Mesodermal cell (in vitro differentiated cells): Measurements from ENCODE around the gene CALM3.

ENCODE experiments used
- H3K27ac ChIP-seq: 2 replicates; pipeline ENCODE4 v1.7.0; 2013; ENCODE audit warnings: mild to moderate bottlenecking, low read depth, low read length, moderate library complexity; ENCODE audit not compliant: severe bottlenecking
- H3K36me3 ChIP-seq: 2 replicates; pipeline ENCODE4 v1.7.1; 2013; ENCODE audit warnings: mild to moderate bottlenecking, low read length, moderate library complexity; ENCODE audit not compliant: control insufficient read depth, insufficient read depth
- H3K4me1 ChIP-seq: one replicate; pipeline ENCODE4 v1.7.1; 2013; ENCODE audit warnings: mild to moderate bottlenecking, low read length; ENCODE audit not compliant: insufficient read depth, control insufficient read depth, poor library complexity, severe bottlenecking
- H3K4me3 ChIP-seq: 2 replicates; pipeline ENCODE4 v1.7.0; 2013; ENCODE audit warnings: low read length, control low read depth, mild to moderate bottlenecking; ENCODE audit not compliant: insufficient read depth, poor library complexity, severe bottlenecking; ENCODE audit errors: extremely low read depth
- H3K9me3 ChIP-seq: 2 replicates; pipeline ENCODE4 v1.7.1; 2013; ENCODE audit warnings: mild to moderate bottlenecking, low read length, moderate library complexity; ENCODE audit not compliant: control insufficient read depth
- WGBS, 2 experiments: methylation state at CpG; one replicate each; pipeline ENCODE4 v1.1.5; 2013; ENCODE audit warnings: missing lambda C conversion rate in 2 of 2; ENCODE audit not compliant: insufficient coverage in 2 of 2; 5-methylcytosine and 5-hydroxymethylcytosine counted together

The CALM3 gene

GRCh38 chr19:46574533-46574932, 26.6 kb upstream of the CALM3 start:
- WGBS, 2 experiments: 71 to 89% methylated on average over 7 of the region's 11 CpGs
- no peak overlapping the region for H3K4me3 ChIP-seq
- no peaks in the 10 kb centered on the region for H3K36me3 ChIP-seq
- H3K27ac ChIP-seq: no peak overlapping the region
- no peaks in the 10 kb centered on the region for H3K9me3 ChIP-seq
- no peaks in the 10 kb centered on the region for H3K4me1 ChIP-seq

- 84 to 96% methylated on average over 3 to 4 of the region's 4 CpGs for WGBS, 2 experiments
- no peak overlapping the region for H3K4me3 ChIP-seq
- H3K36me3 ChIP-seq: no peaks in the 10 kb centered on the region
- H3K9me3 ChIP-seq: no peaks in the 10 kb centered on the region
- no peak overlapping the region for H3K27ac ChIP-seq
- H3K4me1 ChIP-seq: no peaks in the 10 kb centered on the region
These were observed 22.7 kb upstream of the CALM3 start for GRCh38 chr19:46578450-46578849.

GRCh38 chr19:46579361-46579879, 21.7 kb upstream of the CALM3 start:
- no peaks in the 10 kb centered on the region for H3K36me3 ChIP-seq
- H3K4me3 ChIP-seq: no peak overlapping the region
- H3K27ac ChIP-seq: no peak overlapping the region
- WGBS, 2 experiments: no CpG with 5 or more reads among the region's 8 CpGs
- no peaks in the 10 kb centered on the region for H3K4me1 ChIP-seq
- no peaks in the 10 kb centered on the region for H3K9me3 ChIP-seq

GRCh38 chr19:46580247-46580646, 20.9 kb upstream of the CALM3 start:
- WGBS, 2 experiments: 25 to 83% methylated on average over 1 to 2 of the region's 2 CpGs
- no peak overlapping the region for H3K4me3 ChIP-seq
- H3K9me3 ChIP-seq: no peaks in the 10 kb centered on the region
- H3K4me1 ChIP-seq: no peaks in the 10 kb centered on the region
- H3K27ac ChIP-seq: no peak overlapping the region
- H3K36me3 ChIP-seq: no peaks in the 10 kb centered on the region

- Histone ChIP-seq H3K36me3 (no peaks in the 10 kb centered on the region), H3K9me3 (no peaks in the 10 kb centered on the region), H3K27ac (no peak overlapping the region), H3K4me1 (no peaks in the 10 kb centered on the region), H3K4me3 (no peak overlapping the region)
- no CpG with 5 or more reads among the region's 1 CpG for WGBS, 2 experiments
These were observed 15.6 kb upstream of the CALM3 start for GRCh38 chr19:46585539-46585938.

- WGBS, 2 experiments: 93 to 100% methylated on average over 3 of the region's 4 CpGs
- Histone ChIP-seq H3K9me3 (no peaks in the 10 kb centered on the region), H3K4me3 (no peak overlapping the region), H3K27ac (no peak overlapping the region), H3K4me1 (no peaks in the 10 kb centered on the region), H3K36me3 (no peaks in the 10 kb centered on the region)
These were observed 14.8 kb upstream of the CALM3 start for GRCh38 chr19:46586294-46586693.

GRCh38 chr19:46587861-46588260, 13.3 kb upstream of the CALM3 start:
- Histone ChIP-seq H3K4me3 (no peak overlapping the region), H3K4me1 (no peaks in the 10 kb centered on the region), H3K9me3 (no peaks in the 10 kb centered on the region), H3K27ac (no peak overlapping the region), H3K36me3 (no peaks in the 10 kb centered on the region)
- 50 to 71% methylated on average over 1 of the region's 3 CpGs for WGBS, 2 experiments

GRCh38 chr19:46591254-46591653, 9.9 kb upstream of the CALM3 start:
- H3K36me3 ChIP-seq: no peaks in the 10 kb centered on the region
- H3K9me3 ChIP-seq: no peaks in the 10 kb centered on the region
- H3K4me1 ChIP-seq: no peaks in the 10 kb centered on the region
- H3K4me3 ChIP-seq: no peak overlapping the region
- H3K27ac ChIP-seq: no peak overlapping the region
- 86 to 100% methylated on average over 1 to 3 of the region's 4 CpGs for WGBS, 2 experiments

GRCh38 chr19:46591870-46592269, 9.3 kb upstream of the CALM3 start:
- no peak overlapping the region for H3K27ac ChIP-seq
- H3K4me3 ChIP-seq: no peak overlapping the region
- no peaks in the 10 kb centered on the region for H3K9me3 ChIP-seq
- H3K36me3 ChIP-seq: no peaks in the 10 kb centered on the region
- H3K4me1 ChIP-seq: no peaks in the 10 kb centered on the region
- WGBS, 2 experiments: 100% methylated on average over 1 of the region's 3 CpGs; no CpG with 5 or more reads in 1 of the 2 experiments

- WGBS, 2 experiments: 86 to 94% methylated on average over 3 to 5 of the region's 6 CpGs
- Histone ChIP-seq H3K36me3 (no peaks in the 10 kb centered on the region), H3K4me3 (no peak overlapping the region), H3K27ac (no peak overlapping the region), H3K4me1 (no peaks in the 10 kb centered on the region), H3K9me3 (no peaks in the 10 kb centered on the region)
These were observed 5.1 kb upstream of the CALM3 start for GRCh38 chr19:46596008-46596407.

- Histone ChIP-seq H3K27ac (no peak overlapping the region), H3K9me3 (no peaks in the 10 kb centered on the region), H3K4me3 (no peak overlapping the region), H3K36me3 (peaks cover 10% of the 10 kb centered on the region), H3K4me1 (peaks cover 10% of the 10 kb centered on the region)
- WGBS, 2 experiments: 100% methylated on average over 1 to 2 of the region's 4 CpGs
These were observed 2.7 kb upstream of the CALM3 start for GRCh38 chr19:46598372-46598917.
